ENCODE results near the gene RPS19.

DNA sequence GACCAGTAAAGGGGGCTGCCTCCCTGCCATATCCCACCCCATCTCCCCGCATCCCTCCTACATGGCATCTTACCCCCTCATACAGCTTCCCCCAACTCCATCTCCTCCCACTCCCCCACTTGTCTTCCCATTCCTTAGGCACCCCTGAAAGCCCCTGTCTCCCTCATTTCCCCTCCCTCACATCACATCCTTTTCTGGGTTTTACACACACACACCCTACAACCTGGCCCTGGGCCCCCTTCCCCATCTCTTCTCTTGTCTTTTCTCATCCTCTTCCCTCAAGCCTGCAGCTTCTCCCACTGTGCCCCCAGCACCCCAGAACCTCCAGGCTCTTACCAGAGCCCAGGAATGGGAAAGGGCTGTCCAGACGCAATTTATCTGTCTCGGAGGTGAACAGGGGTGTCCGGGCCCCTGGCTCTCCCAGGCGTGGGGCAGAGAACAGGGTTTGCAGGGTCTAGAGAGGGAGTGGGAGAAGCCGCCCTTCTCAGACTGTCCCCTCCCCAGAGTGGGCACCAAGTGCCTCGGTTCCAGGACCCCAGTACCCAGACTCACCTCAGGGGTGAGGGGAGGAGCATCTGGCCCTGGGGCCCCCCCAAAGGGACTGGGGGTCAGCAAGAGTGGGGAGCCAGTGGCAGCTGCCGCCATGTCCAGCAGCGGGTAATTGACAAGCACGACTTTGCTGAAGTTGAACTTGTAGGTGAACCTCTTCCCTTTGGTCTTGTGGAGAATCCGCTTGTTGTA, 48.8 kb downstream of the RPS19 start:
- TF ChIP-seq, protein P1, sequence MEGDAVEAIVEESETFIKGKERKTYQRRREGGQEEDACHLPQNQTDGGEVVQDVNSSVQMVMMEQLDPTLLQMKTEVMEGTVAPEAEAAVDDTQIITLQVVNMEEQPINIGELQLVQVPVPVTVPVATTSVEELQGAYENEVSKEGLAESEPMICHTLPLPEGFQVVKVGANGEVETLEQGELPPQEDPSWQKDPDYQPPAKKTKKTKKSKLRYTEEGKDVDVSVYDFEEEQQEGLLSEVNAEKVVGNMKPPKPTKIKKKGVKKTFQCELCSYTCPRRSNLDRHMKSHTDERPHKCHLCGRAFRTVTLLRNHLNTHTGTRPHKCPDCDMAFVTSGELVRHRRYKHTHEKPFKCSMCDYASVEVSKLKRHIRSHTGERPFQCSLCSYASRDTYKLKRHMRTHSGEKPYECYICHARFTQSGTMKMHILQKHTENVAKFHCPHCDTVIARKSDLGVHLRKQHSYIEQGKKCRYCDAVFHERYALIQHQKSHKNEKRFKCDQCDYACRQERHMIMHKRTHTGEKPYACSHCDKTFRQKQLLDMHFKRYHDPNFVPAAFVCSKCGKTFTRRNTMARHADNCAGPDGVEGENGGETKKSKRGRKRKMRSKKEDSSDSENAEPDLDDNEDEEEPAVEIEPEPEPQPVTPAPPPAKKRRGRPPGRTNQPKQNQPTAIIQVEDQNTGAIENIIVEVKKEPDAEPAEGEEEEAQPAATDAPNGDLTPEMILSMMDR (optimal IDR thresholded peaks at IDR 0.05 in 1 of 3, IDR thresholded peaks at IDR 0.05 in 1 of 3, conservative IDR thresholded peaks at IDR 0.05 in 1 of 3; ENCODE audit: extremely low read depth in 1 of 3, insufficient read depth in 2 of 3, low read length in 3 of 3) = no peak
- no peak for TF ChIP-seq EZH2 (IDR thresholded peaks at IDR 0.05; ENCODE audit: low read length)

Data from keratinocyte (primary cell).